H1 (cell line): ENCODE measurements around the gene KLHL3. TPM values are rescaled to one million over a fixed set of nuclear protein-coding genes. Genes with fewer than 3 reads are reported as not detected.

Experiments used
- CTCF ChIA-PET: fragments of 300-600 bp; sonication (Branson Sonifier 250); formaldehyde crosslinking; loops from one replicate; lab custom pipeline; 2021; ENCODE audit not compliant: partially characterized antibody; lab: Charles Lee
- POLR2A ChIA-PET: fragments of 300-600 bp; sonication (Branson Sonifier 250); formaldehyde crosslinking; loops from one replicate; lab custom pipeline; 2021; ENCODE audit warnings: inconsistent platforms; ENCODE audit not compliant: partially characterized antibody; lab: Charles Lee
- DNase-seq, 2 experiments: peaks; one replicate each; pipeline versions ENCODE4 v3.0.0 to v3.0.0-alpha.2; 2010 to 2022; ENCODE audit warnings: low spot score in 2 of 2, low read depth in 1 of 2, mixed read lengths in 1 of 2
- FAIRE-seq: peaks from 2 replicates; lab custom pipeline; 2011; peaks lifted over from hg19 to GRCh38; lab: Jason Lieb, UNC
- H2AFZ ChIP-seq: 2 replicates; pipeline ENCODE4 v1.8.1; 2012; ENCODE audit warnings: low read length, inconsistent platforms
- H2AK5ac ChIP-seq: 2 replicates; pipeline ENCODE4 v1.6.1; 2013; ENCODE audit warnings: low read depth, low read length
- H2BK120ac ChIP-seq: replicated peaks from 2 replicates; pipeline ENCODE3; 2013; ENCODE audit warnings: low read depth, low read length, inconsistent platforms
- H2BK12ac ChIP-seq: 2 replicates; pipeline ENCODE4 v1.6.1; 2013; ENCODE audit warnings: low read depth, low read length
- H2BK15ac ChIP-seq: 2 replicates; pipeline ENCODE4 v1.6.1; 2013; ENCODE audit warnings: low read length
- H2BK20ac ChIP-seq: 2 replicates; pipeline ENCODE4 v1.6.1; 2013; ENCODE audit warnings: low read length
- H2BK5ac ChIP-seq: 2 replicates; pipeline ENCODE4 v1.6.1; 2013; ENCODE audit warnings: low read depth, low read length
- H3K14ac ChIP-seq: 2 replicates; pipeline ENCODE4 v1.6.1; 2013; ENCODE audit warnings: inconsistent platforms; ENCODE audit not compliant: insufficient read length
- H3K18ac ChIP-seq: 2 replicates; pipeline ENCODE4 v1.6.1; 2013; ENCODE audit warnings: low read length; ENCODE audit errors: extremely low read depth
- H3K23ac ChIP-seq: 2 replicates; pipeline ENCODE4 v1.6.1; 2013; ENCODE audit warnings: inconsistent platforms; ENCODE audit not compliant: insufficient read length
- H3K23me2 ChIP-seq: 2 replicates; pipeline ENCODE4 v1.6.1; 2013; ENCODE audit warnings: low read depth, low read length
- H3K27ac ChIP-seq: 2 replicates; pipeline ENCODE4 v1.6.1; 2011; ENCODE audit warnings: low read depth, low read length, inconsistent platforms
- H3K27me3 ChIP-seq, 4 experiments: replicated peaks in 1 of 4; 1 replicate in 1 of 4; 2 replicates in 3 of 4; pipeline versions ENCODE4 v1.6.1 to v1.8.1; 2011 to 2013; ENCODE audit warnings: low read length in 3 of 4, mild to moderate bottlenecking in 3 of 4, inconsistent platforms in 2 of 4, mixed read lengths in 2 of 4, moderate library complexity in 1 of 4; ENCODE audit not compliant: control insufficient read depth in 3 of 4, insufficient read depth in 3 of 4; ENCODE audit errors: extremely low read depth in 1 of 4
- H3K36me3 ChIP-seq, 4 experiments: 2 replicates each; pipeline versions ENCODE4 v1.6.1 to v1.8.1; 2011 to 2013; ENCODE audit warnings: mild to moderate bottlenecking in 4 of 4, low read length in 3 of 4, moderate library complexity in 2 of 4, control low read depth in 1 of 4, inconsistent platforms in 1 of 4; ENCODE audit not compliant: insufficient read depth in 4 of 4, control insufficient read depth in 2 of 4
- H3K4ac ChIP-seq: replicated peaks from 2 replicates; pipeline ENCODE3; 2013; ENCODE audit warnings: low read length, low read depth, mixed read lengths, inconsistent platforms; ENCODE audit not compliant: insufficient read length
- H3K4me1 ChIP-seq, 4 experiments: replicated peaks in 1 of 4; 1 replicate in 1 of 4; 2 replicates in 3 of 4; pipeline versions ENCODE4 v1.6.1 to v1.8.1; 2011 to 2013; ENCODE audit warnings: low read length in 3 of 4, inconsistent platforms in 2 of 4, mixed read lengths in 1 of 4; ENCODE audit not compliant: insufficient read depth in 4 of 4, control insufficient read depth in 3 of 4
- H3K4me2 ChIP-seq, 2 experiments: 2 replicates each; pipeline versions ENCODE4 v1.6.1 to v1.8.1; 2011 to 2013; ENCODE audit warnings: low read depth in 2 of 2, low read length in 2 of 2, control low read depth in 1 of 2, inconsistent platforms in 1 of 2, mild to moderate bottlenecking in 1 of 2; ENCODE audit not compliant: insufficient read depth in 1 of 2
- H3K4me3 ChIP-seq, 4 experiments: fragments of 200-600, 300-600 bp in 1 of 4; sonication (generic), shearing (Covaris generic), sonication (Bioruptor Twin) in 1 of 4; 2 replicates each; pipeline versions ENCODE4 v1.5.1 to v1.8.1; 2011 to 2016; ENCODE audit warnings: low read length in 4 of 4, low read depth in 3 of 4, control low read depth in 2 of 4, inconsistent platforms in 2 of 4, mild to moderate bottlenecking in 2 of 4, mixed read lengths in 1 of 4, moderate library complexity in 1 of 4; ENCODE audit not compliant: insufficient read depth in 2 of 4; ENCODE audit errors: extremely low read depth in 1 of 4
- H3K56ac ChIP-seq: replicated peaks from 2 replicates; pipeline ENCODE3; 2013; ENCODE audit warnings: low read depth, mild to moderate bottlenecking, mixed read lengths, low read length, inconsistent platforms; ENCODE audit not compliant: insufficient read length
- H3K79me1 ChIP-seq: 2 replicates; pipeline ENCODE4 v1.6.1; 2013; ENCODE audit warnings: low read depth, low read length, control low read depth
- H3K79me2 ChIP-seq, 2 experiments: 2 replicates each; pipeline versions ENCODE4 v1.6.1 to v1.8.1; 2012 to 2013; ENCODE audit warnings: low read length in 2 of 2, mild to moderate bottlenecking in 2 of 2, inconsistent platforms in 1 of 2; ENCODE audit not compliant: insufficient read depth in 2 of 2, control insufficient read depth in 1 of 2
- H3K9ac ChIP-seq, 4 experiments: replicated peaks in 1 of 4; 1 replicate in 1 of 4; 2 replicates in 3 of 4; pipeline versions ENCODE4 v1.6.1 to v1.8.1; 2011 to 2013; ENCODE audit warnings: low read depth in 3 of 4, low read length in 3 of 4, control low read depth in 2 of 4, mild to moderate bottlenecking in 2 of 4, moderate library complexity in 2 of 4, inconsistent platforms in 1 of 4; ENCODE audit errors: extremely low read depth in 1 of 4
- H3K9me3 ChIP-seq, 2 experiments: 2 replicates each; pipeline versions ENCODE4 v1.6.1 to v1.8.1; 2012 to 2013; ENCODE audit warnings: mild to moderate bottlenecking in 2 of 2, moderate library complexity in 2 of 2, control low read depth in 1 of 2, inconsistent platforms in 1 of 2, low read depth in 1 of 2, low read length in 1 of 2, mixed read lengths in 1 of 2; ENCODE audit not compliant: insufficient read depth in 2 of 2
- H4K20me1 ChIP-seq, 2 experiments: replicated peaks in 1 of 2; 2 replicates each; pipeline versions ENCODE3 to v1.8.1; 2011 to 2013; ENCODE audit warnings: inconsistent platforms in 2 of 2, low read length in 2 of 2, mild to moderate bottlenecking in 1 of 2; ENCODE audit not compliant: insufficient read depth in 2 of 2, control insufficient read depth in 1 of 2
- H4K5ac ChIP-seq: 2 replicates; pipeline ENCODE4 v1.6.1; 2013; ENCODE audit warnings: low read length, low read depth, mixed read lengths, inconsistent platforms; ENCODE audit not compliant: insufficient read length
- H4K8ac ChIP-seq: 2 replicates; pipeline ENCODE4 v1.8.0; 2013; ENCODE audit warnings: mild to moderate bottlenecking, moderate library complexity, low read length, inconsistent platforms; ENCODE audit not compliant: insufficient read depth; ENCODE audit errors: extremely low read depth
- H4K91ac ChIP-seq: replicated peaks from 2 replicates; pipeline ENCODE3; 2013; ENCODE audit warnings: low read length, mixed read lengths, inconsistent platforms; ENCODE audit not compliant: insufficient read length
- GTF2F1 ChIP-seq: IDR thresholded peaks from 2 replicates; pipeline ENCODE4 v1.6.1; 2012; ENCODE audit warnings: low read depth, low read length, improper control_type of control experiment, borderline replicate concordance
- JUN ChIP-seq: IDR thresholded peaks from 2 replicates; pipeline ENCODE4 v1.6.1; 2011; ENCODE audit warnings: low read depth, mild to moderate bottlenecking, improper control_type of control experiment, low read length
- SRF ChIP-seq: IDR thresholded peaks from 2 replicates; pipeline ENCODE4 v1.6.1; 2011; ENCODE audit warnings: mild to moderate bottlenecking, low read depth, low read length, moderate library complexity
- TAF1 ChIP-seq: IDR thresholded peaks from 2 replicates; pipeline ENCODE4 v1.6.1; 2011; ENCODE audit warnings: mild to moderate bottlenecking, low read depth, low read length
- TAF7 ChIP-seq: optimal IDR thresholded peaks from 2 replicates; pipeline ENCODE3; 2011; ENCODE audit warnings: low read depth, mild to moderate bottlenecking, inconsistent platforms, low read length, moderate library complexity, borderline replicate concordance
- WGBS, 2 experiments: shearing (Covaris generic) in 1 of 2; methylation state at CpG; one replicate each; pipeline versions ENCODE4 v1.1.6 to v1.1.7; 2013 to 2015; ENCODE audit warnings: low lambda C conversion rate in 2 of 2, mixed read lengths in 2 of 2, inconsistent platforms in 1 of 2, low coverage in 1 of 2, missing lambda C conversion rate in 1 of 2; ENCODE audit not compliant: insufficient replicate concordance in 2 of 2, insufficient coverage in 1 of 2, insufficient read length in 1 of 2; ENCODE audit errors: extremely low coverage in 1 of 2, missing lambda C conversion rate in 1 of 2; 5-methylcytosine and 5-hydroxymethylcytosine counted together
- polyA plus RNA-seq, 7 experiments: library from polyadenylated mRNA; depleted of rRNA in 3 of 7; stranded (reverse) in 5 of 7; unstranded in 2 of 7; fragments of >200 nt in 5 of 7; fragments of 200-250 nt in 2 of 7; gene quantifications; 1 replicate in 5 of 7; 2 replicates in 1 of 7; 4 replicates in 1 of 7; pipeline versions ENCODE4 v1.2.1 to v1.2.3, GENCODE V29; 2011 to 2013; ENCODE audit warnings: missing spikeins in 2 of 7, mixed read lengths in 2 of 7
- total RNA-seq: library from RNA; stranded (reverse); fragmentation: NEBNext Ultra II Directional; extraction: Animal tissue kit (Norgen Biotek cat#: 25700); gene quantifications from 2 replicates; pipeline ENCODE4 v1.2.1, GENCODE V29; 2021

Gene KLHL3
- total and polyA plus RNA-seq, 2 of the 8 experiments (the other 6 are each of a cell fraction or from before 2014, with no cell fraction given) = 7.4 to 13.7 TPM

DNA sequence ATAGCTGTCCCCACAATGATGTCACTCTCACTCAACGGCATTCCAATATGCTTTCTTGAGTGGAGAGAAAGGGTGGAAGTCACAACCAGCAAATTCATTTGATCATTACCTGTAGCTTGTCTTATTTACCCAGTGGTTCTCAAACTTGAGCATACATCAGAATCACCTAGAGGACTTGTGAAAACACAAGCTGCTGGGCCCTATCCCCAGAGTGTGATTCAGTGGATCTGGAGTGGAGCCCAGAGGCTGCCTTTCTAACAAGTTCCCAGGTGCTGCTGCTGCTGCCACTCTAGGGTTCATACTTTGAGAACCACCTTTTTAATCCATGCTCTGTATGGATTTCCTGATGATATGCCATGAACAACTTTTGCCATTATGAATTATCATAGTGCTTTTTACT, 94.7 kb downstream of the KLHL3 start:
- no peak overlapping the region for H3K27ac ChIP-seq
- H3K9me3 ChIP-seq = no peaks in the 10 kb centered on the region
- H4K20me1 ChIP-seq = no peaks in the 10 kb centered on the region
- H2BK120ac ChIP-seq = no peak overlapping the region
- no peak overlapping the region for H3K4me2 ChIP-seq
- TF ChIP-seq SRF = no peak
- TF ChIP-seq GTF2F1 = no peak
- TF ChIP-seq JUN = no peak
- no peak for TF ChIP-seq TAF1
- TF ChIP-seq TAF7 = no peak
- H4K8ac ChIP-seq = no peak overlapping the region
- no peak overlapping the region for H3K56ac ChIP-seq
- ChIA-PET POLR2A (interaction anchor here (1.6 kb wide), 1 partner anchor 112 kb away, joined by 4 read pairs; no protein-coding TSS in a partner anchor), CTCF (interaction anchor here (0.8 to 4.6 kb wide), 5 partner anchors 9 to 95 kb away, joined by 4 to 26 read pairs (median 4); partner anchors contain the start of gene KLHL3)
- DNase-seq (no peak), FAIRE-seq (no peak)
- peaks cover 0 to 4% (median 0%) of the 10 kb centered on the region in 4 experiments; a peak in 1 of 8 replicates for H3K36me3 ChIP-seq
- H2BK15ac ChIP-seq = no peak overlapping the region
- H2AFZ ChIP-seq = no peak overlapping the region
- no peak overlapping the region for H2AK5ac ChIP-seq
- H3K14ac ChIP-seq = no peak overlapping the region
- no peak overlapping the region for H4K5ac ChIP-seq
- WGBS, 2 experiments = 96% methylated on average over 1 of the region's 1 CpG; no CpG with 5 or more reads in 1 of the 2 experiments
- no peaks in the 10 kb centered on the region for H3K27me3 ChIP-seq
- H2BK20ac ChIP-seq = no peak overlapping the region
- no peak overlapping the region for H2BK5ac ChIP-seq
- H3K79me1 ChIP-seq = 0 out of 2 replicates have a peak, but pooled peaks cover 3% of the 10 kb centered on the region
- H3K23ac ChIP-seq = no peak overlapping the region
- no peaks in the 10 kb centered on the region for H3K79me2 ChIP-seq
- H2BK12ac ChIP-seq = no peak overlapping the region
- no peaks in the 10 kb centered on the region; the same call in 1 of the 2 replicates for H3K23me2 ChIP-seq
- no peak overlapping the region for H3K4ac ChIP-seq
- no peak overlapping the region for H3K18ac ChIP-seq
- H3K9ac ChIP-seq = no peak overlapping the region
- H3K4me3 ChIP-seq = no peak overlapping the region
- no peaks in the 10 kb centered on the region for H3K4me1 ChIP-seq
- H4K91ac ChIP-seq = no peak overlapping the region
